ENCODE measurements around the gene LRIG1. TPM values are rescaled to one million over a fixed set of nuclear protein-coding genes. Genes with fewer than 3 reads are reported as not detected.

The LRIG1 gene
- total RNA-seq, 1 donor from 2014 or later: 111 TPM

GRCh38 chr3:66410976-66411375 is 89.8 kb downstream of the LRIG1 start:
- Mint-ChIP-seq H3K27ac (ENCODE audit: unreplicated experiment) (no peak overlapping the region), H3K9me3 (ENCODE audit: low read depth) (no peaks in the 10 kb centered on the region), H3K4me1 (ENCODE audit: low read depth) (peaks cover 41% of the 10 kb centered on the region), H3K4me3 (ENCODE audit: unreplicated experiment) (no peak overlapping the region), H3K27me3 (ENCODE audit: low read depth) (no peaks in the 10 kb centered on the region), H3K36me3 (ENCODE audit: low read depth) (peaks cover 44% of the 10 kb centered on the region)
- DNase-seq (ENCODE audit: low spot score): no peak
- TF ChIP-seq, protein P1, sequence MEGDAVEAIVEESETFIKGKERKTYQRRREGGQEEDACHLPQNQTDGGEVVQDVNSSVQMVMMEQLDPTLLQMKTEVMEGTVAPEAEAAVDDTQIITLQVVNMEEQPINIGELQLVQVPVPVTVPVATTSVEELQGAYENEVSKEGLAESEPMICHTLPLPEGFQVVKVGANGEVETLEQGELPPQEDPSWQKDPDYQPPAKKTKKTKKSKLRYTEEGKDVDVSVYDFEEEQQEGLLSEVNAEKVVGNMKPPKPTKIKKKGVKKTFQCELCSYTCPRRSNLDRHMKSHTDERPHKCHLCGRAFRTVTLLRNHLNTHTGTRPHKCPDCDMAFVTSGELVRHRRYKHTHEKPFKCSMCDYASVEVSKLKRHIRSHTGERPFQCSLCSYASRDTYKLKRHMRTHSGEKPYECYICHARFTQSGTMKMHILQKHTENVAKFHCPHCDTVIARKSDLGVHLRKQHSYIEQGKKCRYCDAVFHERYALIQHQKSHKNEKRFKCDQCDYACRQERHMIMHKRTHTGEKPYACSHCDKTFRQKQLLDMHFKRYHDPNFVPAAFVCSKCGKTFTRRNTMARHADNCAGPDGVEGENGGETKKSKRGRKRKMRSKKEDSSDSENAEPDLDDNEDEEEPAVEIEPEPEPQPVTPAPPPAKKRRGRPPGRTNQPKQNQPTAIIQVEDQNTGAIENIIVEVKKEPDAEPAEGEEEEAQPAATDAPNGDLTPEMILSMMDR (IDR thresholded peaks at IDR 0.05): no peak

- H3K36me3 Mint-ChIP-seq (ENCODE audit: low read depth): peaks cover 44% of the 10 kb centered on the region
- H3K9me3 Mint-ChIP-seq (ENCODE audit: low read depth): no peaks in the 10 kb centered on the region
- no peaks in the 10 kb centered on the region for H3K27me3 Mint-ChIP-seq (ENCODE audit: low read depth)
- TF ChIP-seq, protein P1 (IDR thresholded peaks at IDR 0.05): no peak
- H3K27ac Mint-ChIP-seq (ENCODE audit: unreplicated experiment): no peak overlapping the region
- DNase-seq (ENCODE audit: low spot score): no peak
- peaks cover 50% of the 10 kb centered on the region for H3K4me1 Mint-ChIP-seq (ENCODE audit: low read depth)
- no peak overlapping the region for H3K4me3 Mint-ChIP-seq (ENCODE audit: unreplicated experiment)
These were observed 90.8 kb downstream of the LRIG1 start for GRCh38 chr3:66409771-66410754.

DNA sequence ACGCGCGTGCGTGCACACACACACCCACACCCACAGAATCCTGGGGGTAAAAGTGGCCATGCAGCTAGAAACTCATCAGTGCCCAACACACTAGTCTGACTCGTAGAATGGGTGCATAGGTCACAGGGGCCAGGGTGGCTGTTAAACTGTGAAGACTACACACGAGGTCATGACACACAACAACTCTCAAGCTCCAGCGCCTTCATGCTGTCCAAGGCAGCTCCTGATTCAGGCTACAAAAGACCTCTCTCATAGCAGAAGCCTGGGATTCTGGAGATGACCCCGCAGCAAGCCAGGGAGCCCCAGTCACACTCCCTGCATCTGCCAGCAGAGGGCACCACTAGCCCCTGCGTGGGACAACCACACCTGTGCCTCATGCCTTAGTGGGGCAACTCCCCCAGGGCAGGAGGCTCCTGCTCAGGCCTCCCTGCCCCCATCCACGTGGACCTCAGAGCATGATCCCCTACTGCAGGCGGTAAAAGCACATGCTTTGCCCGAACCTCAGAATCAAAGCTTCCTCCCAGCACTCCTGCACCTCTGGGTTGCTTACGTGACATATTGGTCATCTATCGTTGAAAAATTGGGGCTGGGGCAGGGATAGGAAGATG is 93.1 kb downstream of the LRIG1 start:
- Mint-ChIP-seq H3K4me1 (ENCODE audit: low read depth) (peaks cover 60% of the 10 kb centered on the region), H3K36me3 (ENCODE audit: low read depth) (peaks cover 42% of the 10 kb centered on the region), H3K9me3 (ENCODE audit: low read depth) (no peaks in the 10 kb centered on the region), H3K27me3 (ENCODE audit: low read depth) (no peaks in the 10 kb centered on the region), H3K4me3 (ENCODE audit: unreplicated experiment) (no peak overlapping the region), H3K27ac (ENCODE audit: unreplicated experiment) (peak overlapping the region; percentile 12)
- TF ChIP-seq, protein P1 (IDR thresholded peaks at IDR 0.05): peak; percentile 91
- DNase-seq (ENCODE audit: low spot score): no peak

- peaks cover 66% of the 10 kb centered on the region for H3K4me1 Mint-ChIP-seq (ENCODE audit: low read depth)
- no peak overlapping the region for H3K27ac Mint-ChIP-seq (ENCODE audit: unreplicated experiment)
- H3K4me3 Mint-ChIP-seq (ENCODE audit: unreplicated experiment): no peak overlapping the region
- H3K9me3 Mint-ChIP-seq (ENCODE audit: low read depth): no peaks in the 10 kb centered on the region
- TF ChIP-seq, protein P1 (IDR thresholded peaks at IDR 0.05): no peak
- no peaks in the 10 kb centered on the region for H3K27me3 Mint-ChIP-seq (ENCODE audit: low read depth)
- no peak for DNase-seq (ENCODE audit: low spot score)
- H3K36me3 Mint-ChIP-seq (ENCODE audit: low read depth): peaks cover 38% of the 10 kb centered on the region
These were observed 93.8 kb downstream of the LRIG1 start for GRCh38 chr3:66406831-66407610.

DNA sequence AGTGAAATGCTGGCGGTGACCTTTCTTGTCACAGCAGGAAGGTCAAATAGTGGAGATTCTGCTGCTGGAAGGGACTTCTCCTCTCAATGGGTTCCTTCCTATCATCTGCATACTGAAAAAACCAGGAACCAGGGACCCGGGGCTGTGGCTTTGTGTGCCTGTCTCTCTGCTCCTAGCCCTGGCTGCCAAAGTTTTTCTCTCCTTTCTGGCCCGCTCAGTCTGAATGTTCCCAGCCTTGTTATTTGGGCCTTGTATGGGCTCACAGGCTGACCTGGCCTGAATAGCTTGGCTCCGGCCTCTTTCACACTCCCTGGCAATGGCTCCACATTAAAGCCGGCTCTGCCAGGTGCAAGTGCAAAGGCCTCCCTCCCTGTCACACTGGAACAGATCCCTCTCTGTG is 94.7 kb downstream of the LRIG1 start:
- TF ChIP-seq, protein P1 (IDR thresholded peaks at IDR 0.05): no peak
- Mint-ChIP-seq H3K36me3 (ENCODE audit: low read depth) (peaks cover 33% of the 10 kb centered on the region), H3K4me3 (ENCODE audit: unreplicated experiment) (no peak overlapping the region), H3K9me3 (ENCODE audit: low read depth) (no peaks in the 10 kb centered on the region), H3K27me3 (ENCODE audit: low read depth) (no peaks in the 10 kb centered on the region), H3K27ac (ENCODE audit: unreplicated experiment) (peak overlapping the region; percentile 57), H3K4me1 (ENCODE audit: low read depth) (peaks cover 68% of the 10 kb centered on the region)
- DNase-seq (ENCODE audit: low spot score): no peak
